ENCODE data around the gene ALDH3B2.
"Not testable (repeated sequence)": the region's sequence is repeated elsewhere in the genome, so short reads cannot be mapped to it uniquely, and the experiment has no call there.

The ALDH3B2 gene, protein sequence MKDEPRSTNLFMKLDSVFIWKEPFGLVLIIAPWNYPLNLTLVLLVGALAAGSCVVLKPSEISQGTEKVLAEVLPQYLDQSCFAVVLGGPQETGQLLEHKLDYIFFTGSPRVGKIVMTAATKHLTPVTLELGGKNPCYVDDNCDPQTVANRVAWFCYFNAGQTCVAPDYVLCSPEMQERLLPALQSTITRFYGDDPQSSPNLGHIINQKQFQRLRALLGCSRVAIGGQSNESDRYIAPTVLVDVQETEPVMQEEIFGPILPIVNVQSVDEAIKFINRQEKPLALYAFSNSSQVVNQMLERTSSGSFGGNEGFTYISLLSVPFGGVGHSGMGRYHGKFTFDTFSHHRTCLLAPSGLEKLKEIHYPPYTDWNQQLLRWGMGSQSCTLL

DNA sequence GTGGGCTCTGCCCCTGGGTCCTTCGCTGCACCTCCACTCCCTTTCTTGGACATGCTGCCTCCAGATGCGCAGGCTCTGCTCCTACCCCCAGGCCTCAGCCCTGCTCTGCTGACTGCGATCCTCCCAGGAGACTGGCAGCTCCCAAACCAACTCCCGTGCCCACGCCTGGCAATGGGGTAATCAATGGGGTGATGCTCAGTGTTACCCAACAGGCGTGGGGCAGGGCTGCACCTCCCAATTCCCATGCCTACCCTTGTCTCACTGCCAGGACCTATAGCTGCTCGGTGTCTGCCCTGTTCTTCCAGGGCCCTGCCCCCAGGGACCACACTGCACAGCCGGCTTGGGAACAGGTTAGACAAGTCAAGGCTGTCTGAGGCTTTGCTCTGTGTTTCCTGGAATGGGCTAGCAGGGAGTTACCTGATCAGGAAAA lies at the start of gene ALDH3B2:
TSS of gene ALDH3B2 (minus strand) at position 182 of the 430 bp plus-strand sequence. CDS start 7,688 bp downstream, outside the sequence.
- DNase-seq (ENCODE audit: low read depth in 2 of 2), result no peak

DNA sequence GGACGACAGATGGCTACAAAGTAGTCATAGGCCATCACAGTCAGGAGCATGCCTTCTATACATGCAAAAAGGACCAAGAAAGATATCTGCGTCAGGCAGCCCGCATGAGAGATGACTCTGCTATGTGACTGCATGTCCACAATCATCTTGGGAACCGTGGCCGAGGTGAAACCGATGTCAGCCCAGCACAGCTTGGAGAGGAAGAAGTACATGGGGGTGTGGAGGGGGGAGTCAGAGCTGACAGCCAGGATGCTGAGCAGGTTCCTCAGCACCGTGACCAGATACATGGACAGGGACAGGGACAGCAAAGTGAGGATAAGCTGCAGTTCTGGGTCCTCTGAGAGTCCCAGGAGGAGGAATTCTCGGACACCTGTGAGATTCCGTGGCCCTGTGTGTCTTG lies 48.6 kb upstream of the ALDH3B2 start:
- DNase-seq (ENCODE audit: low read depth in 2 of 2), result not testable (repeated sequence)

DNA sequence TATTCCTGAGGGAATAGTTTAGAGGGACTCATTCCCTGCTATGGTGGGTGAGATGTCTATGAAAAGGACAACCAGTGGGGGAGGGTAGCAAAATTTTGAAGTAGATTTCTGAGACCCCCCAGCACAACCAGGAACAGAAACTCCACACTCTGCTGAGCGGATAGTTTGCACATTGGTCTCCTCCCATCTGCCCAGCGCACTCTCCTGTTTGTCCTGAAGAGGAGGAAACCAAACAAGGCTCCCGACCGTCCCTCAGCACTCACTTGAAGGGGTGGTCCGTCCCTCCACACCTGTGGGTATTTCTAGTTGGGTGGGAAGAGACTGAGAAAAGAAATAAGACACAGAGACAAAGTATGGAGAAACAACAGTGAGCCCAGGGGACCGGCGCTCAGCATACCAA lies 41.8 kb upstream of the ALDH3B2 start:
- DNase-seq (ENCODE audit: low read depth in 2 of 2), result not testable (repeated sequence)

DNA sequence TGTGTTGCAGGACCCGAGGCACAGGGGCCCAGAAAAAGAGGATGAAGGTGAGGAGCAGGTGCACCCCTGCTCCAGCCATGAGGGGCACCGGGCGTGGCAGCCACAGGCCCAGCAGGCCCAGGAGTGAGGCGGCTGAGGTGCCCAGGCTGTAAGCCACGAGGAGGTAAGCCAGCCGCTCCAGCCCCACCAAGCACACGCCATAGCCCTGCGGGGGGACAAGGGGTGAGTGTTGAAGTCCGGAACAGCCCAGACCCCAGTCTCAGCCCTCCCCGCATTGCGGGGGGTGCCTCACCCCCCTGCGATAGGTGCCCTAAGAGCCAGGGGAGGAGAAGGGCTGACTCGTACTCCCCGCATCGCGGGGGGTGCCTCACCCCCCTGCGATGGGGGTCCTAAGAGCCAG lies 41.4 kb upstream of the ALDH3B2 start:
- DNase-seq (ENCODE audit: low read depth in 2 of 2), result not testable (repeated sequence)

DNA sequence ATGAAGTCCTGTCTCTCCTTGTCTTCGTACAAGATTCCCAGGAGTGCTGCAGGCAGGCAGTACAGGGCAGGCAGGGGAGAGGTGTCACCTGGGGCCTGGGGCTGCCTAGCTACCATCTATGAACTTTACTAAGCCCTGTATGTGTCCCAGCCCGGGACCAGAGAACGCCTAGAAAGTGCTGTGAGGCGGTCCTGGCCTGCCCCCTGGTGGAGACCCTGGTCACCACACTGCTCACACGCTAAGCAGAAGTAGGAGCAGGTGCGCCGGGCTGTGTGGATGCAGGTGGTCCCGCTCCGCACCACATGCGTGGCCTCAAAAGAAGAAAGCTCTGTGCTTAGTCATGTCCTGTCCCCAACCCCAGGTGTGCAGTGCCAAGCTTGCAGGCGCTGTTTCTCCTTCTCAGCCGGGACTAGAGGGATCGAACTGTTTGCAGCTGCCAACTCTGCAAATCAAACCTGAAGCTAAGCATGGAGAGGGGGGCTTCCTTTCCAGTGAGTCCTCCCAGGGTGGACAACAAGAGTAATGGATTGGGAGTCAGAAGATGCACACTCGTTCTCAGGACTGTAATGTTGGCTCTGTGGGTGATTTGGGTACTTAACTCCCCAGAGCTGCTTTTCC lies 39.6 kb upstream of the ALDH3B2 start:
- DNase-seq (ENCODE audit: low read depth in 2 of 2), result peak in 1 of 2 donors; percentile 26

DNA sequence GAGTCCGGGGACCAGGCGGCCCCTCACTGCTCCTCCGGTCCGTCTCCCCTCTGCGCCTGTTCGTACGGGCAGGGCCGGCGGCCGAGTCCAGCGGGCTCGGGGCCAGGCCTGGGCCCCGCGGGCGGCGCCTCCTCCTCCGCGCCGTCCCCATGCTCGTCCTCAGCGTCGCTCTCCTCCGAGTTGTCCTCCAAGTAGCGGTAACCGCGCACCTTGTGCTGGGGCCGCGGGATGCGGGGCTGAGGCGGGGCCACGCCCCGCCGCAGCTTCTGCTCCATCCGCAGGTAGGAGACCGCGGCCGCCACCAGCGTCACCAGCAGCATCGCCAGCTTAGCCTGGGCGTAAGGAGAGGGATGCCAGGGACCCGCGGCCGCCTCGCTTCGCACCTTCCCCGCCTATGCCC lies 37.3 kb upstream of the ALDH3B2 start:
- not testable (repeated sequence) for DNase-seq (ENCODE audit: low read depth in 2 of 2)

DNA sequence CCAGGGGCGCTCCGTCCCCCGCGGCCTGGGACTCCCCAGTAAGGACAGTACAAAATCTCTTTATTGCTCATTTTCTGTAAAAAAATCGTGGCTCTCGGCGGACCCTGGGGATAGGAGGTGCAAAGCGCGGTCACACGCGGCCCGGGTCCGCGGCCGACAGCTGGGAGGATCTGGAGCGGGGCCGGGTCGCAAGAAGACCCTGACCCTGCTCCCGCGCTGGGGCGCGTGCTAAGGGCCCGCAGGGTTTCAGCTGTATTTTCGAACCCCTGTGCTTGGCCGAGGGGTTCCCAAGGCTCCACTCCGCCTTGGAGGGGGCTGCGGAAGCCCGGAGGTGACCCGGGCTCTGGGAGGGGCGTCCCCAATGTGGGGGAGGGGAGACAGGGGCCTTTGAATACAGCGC lies 36.8 kb upstream of the ALDH3B2 start:
- not testable (repeated sequence) for DNase-seq (ENCODE audit: low read depth in 2 of 2)

DNA sequence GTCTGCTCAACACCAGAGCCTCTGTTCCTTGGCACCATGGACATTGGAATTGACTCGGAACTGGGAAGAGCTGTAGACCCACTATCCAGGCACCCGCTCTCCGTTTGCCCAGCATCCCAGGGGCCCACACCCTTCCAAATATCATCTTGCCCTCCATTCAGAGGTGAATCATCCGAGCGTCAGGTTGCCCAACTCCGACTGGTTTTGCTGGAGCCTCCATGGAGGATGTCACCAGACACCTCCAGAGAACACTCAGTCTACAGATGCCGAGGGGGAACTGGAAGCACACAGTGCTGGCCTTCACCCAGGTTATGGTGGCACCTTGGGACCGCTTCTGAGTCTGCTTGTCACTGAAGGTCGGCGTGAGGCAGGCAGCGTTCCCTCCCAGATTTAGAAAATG lies 35.4 kb upstream of the ALDH3B2 start:
- DNase-seq (ENCODE audit: low read depth in 2 of 2), result not testable (repeated sequence)

DNA sequence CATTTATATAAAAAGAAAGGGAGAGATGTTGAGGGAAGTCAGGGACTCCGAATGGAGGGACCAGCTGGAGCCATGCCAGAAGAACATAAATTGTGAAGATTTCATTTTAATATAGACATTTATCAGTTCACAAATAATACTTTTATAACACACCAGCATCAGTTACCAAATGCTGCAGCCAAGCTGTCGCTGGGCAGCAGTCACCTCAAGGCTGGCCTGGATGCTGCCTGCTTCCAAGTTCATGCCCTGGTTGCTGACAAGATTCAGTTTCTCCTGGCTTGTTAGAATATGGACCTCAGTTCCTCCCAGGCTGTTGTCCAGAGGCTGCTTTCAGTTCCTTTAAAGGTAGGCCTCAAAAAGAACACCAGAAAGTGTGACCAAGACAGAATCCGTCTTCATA lies 30.8 kb upstream of the ALDH3B2 start:
- no peak for DNase-seq (ENCODE audit: low read depth in 2 of 2)

DNA sequence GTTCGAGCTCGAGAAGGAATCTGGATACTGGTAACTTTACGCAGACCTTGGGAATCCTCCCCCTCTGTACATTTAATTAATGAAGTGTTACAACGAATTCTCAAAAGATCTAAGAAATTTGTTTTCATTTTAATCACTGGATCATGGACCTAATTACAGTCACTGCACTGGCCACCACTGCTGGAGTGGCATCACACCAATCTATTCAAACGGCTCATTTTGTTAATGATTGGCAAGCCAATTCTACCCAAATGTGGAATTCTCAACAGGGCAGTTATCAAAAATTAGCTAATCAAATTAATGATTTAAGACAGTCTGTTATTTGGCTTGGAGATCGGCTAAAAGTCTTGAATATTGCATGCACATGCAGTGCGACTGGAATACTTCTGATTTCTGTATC lies 30.1 kb upstream of the ALDH3B2 start:
- no peak for DNase-seq (ENCODE audit: low read depth in 2 of 2)

DNA sequence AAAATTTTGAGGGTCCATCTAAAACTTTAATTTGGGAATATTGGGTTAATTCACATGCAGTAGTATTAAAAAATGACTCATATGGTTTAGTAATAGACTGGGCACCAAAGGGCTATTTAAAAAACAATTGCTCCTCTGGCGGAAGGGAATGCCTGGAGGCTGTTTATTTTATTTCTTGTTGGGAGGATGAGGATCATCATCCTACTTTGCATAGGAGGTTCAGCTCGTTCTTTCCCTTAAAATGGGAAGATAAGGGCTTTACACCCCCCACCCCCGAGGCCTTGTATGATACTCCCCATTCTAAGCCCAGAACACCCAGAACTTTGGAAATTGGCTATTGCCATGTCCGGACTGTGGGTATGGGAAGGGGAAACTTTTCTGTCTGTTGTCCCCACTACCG lies 29.3 kb upstream of the ALDH3B2 start:
- DNase-seq (ENCODE audit: low read depth in 2 of 2), result not testable (repeated sequence)

DNA sequence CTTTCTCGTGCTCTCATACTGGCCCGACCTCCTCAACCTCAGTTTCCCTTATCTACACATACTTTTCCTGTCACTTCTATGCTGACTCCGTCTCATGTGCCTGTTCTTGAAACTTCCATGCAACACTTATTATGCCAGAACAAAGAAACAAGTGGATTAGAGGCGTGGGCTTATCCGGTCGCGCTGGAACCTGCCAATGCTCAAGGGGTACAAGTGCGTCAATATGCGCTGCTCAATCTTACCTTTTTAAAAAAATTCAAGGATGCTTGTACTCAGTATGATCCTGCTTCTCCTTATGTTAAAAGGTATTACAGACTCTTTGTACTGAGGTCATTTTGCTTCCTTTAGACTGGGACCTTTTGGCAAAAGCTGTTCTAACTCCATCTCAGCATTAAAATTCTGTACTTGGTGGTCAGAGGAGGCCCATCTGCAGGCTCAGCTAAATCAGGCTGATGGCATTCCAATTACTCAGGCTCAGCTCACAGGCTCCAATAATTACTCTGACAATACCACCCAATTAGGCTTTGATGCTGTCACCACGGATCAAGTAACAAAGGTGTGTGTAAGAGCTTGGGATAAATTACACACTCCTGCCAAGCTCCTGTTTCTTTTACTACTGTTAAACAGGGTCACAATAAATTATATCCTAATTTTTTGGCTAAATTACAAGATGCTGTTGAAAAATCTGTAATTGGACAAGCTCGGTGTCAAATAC lies 26.3 kb upstream of the ALDH3B2 start:
- no peak for DNase-seq (ENCODE audit: low read depth in 2 of 2)

DNA sequence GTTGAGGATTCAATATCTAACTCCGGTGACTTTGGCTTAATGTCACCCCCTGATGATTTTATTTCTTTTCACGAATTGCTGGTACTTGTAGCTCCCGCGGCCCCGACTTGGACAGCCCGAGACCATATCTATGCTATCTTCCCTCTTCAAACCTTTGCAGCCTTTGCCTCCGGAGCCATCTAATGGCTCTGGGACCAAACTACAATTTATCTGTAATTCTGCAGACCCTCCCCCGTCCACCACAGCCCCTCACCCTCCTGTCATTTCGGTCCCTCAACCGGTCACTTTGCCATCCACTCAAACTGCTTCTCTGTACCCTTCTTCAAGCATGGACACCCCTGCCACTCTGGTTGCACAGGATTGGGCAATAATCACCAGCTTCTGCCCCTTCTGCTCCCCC lies 25.7 kb upstream of the ALDH3B2 start:
- no peak for DNase-seq (ENCODE audit: low read depth in 2 of 2)

DNA sequence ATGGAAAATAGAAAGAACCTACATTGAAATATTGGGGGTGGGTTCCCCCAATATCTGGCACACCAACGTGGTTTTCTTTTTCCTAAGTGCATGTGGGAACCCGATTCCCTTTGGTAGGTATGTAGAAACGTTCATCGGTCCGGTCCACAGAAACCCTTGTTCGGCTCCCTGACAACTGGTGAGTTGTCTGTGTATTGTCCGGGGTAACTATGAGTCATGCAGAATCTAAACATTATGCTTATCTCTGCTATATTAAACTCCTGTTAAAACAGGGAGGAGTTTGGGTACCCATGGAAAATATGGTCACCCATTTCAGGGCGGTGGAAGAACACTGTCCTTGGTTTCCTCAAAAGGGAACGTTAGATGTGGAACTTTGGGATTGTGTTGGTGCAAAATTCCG lies 25.1 kb upstream of the ALDH3B2 start:
- DNase-seq (ENCODE audit: low read depth in 2 of 2), result no peak

DNA sequence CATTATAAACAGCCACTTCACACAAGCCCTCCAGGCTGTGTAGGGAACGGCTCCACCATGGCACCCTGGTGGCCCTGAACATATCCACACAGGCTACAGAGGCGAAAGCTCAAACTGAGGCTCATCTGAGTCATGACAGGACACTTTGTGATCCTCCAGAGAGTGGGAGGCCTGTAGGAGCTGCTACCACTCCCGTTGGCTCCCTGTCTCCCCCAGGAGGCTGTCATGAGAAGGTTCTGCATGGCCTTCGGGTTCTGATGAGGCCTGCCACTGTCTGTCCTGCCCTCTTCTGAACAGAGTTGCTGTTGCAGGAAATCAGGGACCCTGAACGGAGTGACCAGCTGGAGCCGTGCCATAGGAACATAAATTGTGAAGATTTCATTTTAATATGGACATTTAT lies 23.8 kb upstream of the ALDH3B2 start:
- DNase-seq (ENCODE audit: low read depth in 2 of 2), result no peak

DNA sequence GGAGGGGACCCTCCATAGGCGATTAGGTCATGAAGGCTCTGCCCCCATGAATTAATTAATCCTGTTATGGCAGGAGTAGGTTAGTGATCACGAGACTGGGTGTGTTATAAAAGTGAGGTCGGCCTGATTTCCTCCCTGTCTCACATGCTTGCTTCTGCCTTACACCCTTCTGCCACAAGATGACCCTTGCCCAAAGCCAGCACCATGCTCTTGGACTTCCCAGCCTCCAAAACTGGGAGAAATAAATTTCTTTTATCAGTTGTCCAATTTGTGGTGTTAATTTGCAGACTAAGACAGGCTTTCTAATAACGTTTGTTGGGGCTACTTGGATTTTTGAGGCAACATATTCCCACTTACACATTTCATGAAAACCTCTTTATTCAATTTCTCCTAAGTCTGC lies 23.4 kb upstream of the ALDH3B2 start:
- DNase-seq (ENCODE audit: low read depth in 2 of 2), result no peak

DNA sequence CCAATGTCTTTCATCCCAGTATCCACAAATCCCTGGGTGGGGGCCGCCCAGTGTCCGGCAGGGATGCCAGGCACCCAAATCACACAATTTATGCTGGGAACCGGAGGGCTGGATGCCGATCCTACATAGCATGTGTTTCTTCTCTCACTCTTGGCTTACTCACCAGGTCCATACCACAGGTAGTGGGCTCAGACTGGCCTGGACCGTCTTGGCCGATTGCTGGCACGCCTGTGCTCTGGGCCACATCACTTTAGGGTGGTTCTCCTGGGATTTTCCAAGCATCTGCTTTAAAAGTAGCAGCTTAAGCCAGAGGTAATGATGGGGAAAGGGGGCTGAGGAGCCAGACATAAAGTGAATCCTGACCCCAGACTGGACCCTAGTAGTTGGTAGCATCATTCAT lies 22.6 kb upstream of the ALDH3B2 start:
- no peak for DNase-seq (ENCODE audit: low read depth in 2 of 2)

DNA sequence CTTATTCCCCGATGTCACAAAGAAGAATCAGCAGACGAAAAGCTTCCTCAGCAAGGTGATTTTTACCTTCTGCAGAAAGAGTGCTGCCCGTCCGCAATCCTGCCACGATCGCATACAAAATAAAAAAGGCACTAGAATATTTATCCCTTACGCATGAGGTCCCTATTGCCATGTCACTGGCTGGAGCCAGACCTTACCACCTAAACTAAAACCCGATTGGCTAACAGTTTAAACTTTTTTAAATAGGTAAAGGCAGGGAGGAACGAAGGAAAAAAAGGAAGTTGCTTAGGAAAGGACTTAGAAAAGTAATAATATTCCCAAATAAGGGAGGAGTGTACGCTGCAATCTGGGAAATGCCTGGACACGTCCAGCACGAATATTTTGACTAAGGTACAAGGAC lies 21.2 kb upstream of the ALDH3B2 start:
- no peak for DNase-seq (ENCODE audit: low read depth in 2 of 2)

DNA sequence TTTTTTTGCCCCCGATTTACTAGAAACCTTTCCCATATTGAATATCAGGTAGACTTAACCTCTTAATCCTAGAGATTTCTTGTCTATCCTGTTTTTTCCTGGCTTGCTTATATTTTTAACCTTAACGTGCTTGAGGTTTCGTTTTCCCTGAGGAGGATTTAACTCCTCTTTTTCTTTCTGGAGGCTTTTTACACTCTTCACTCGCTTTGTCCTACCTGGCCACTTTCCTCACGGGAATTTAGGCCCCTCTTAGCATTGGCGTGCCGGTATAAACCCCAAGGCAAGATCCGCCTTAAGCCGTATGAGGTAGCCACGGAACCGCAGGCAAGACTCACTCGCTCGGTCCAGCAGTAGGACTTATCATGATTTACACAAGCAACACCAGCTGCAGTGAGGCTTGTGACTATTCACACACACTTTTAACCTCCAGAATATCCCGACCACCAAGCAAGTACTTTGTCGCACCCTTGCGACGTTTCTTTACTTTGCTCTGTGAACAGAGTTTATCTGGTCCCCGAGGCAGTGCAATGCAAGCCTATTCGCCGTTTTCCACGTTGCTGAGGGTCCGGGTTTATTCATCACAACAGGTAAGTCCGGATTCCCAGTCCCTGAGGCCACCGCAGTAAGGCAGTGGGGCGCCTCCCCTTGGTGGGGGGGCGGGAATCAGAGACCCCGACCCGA lies 20.6 kb upstream of the ALDH3B2 start:
- no peak for DNase-seq (ENCODE audit: low read depth in 2 of 2)

DNA sequence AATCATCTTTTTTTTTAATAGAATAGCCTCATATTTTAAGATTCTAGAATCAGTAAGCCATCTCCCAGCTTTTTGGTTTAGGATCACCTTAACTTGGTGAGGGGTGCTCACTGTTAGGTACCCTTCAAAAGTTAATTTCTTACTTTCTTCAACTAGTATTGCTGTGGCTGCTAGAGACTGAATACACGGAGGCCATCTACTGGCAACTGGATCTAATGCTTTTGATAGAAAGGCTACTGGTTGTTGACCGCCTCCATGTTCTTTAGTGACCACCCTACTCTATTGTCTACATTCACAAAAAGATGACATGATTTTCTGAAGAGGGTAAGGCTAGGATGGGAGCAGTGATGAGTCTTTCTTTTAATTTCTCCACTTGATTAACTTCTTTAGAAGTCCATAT lies 16.7 kb upstream of the ALDH3B2 start:
- no peak for DNase-seq (ENCODE audit: low read depth in 2 of 2)

DNA sequence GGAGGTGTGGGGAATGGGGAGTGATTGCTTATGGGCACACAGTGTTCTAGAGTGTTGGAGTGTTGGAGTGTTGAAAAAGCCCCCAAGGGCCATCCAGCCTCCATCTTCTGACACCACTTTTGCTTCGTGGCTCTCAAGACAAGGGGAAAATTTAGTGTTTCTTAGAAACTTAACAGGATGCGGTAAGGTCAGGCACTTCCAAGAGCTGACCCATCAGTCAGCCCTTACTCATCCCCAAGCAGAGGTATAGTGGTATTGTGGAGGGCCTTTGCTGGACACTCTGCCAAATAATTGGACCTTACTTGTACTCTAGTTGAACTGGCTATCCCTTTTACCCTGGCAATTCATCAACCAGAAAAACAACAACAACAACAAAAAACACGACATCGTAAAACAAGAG lies 14.8 kb upstream of the ALDH3B2 start:
- DNase-seq (ENCODE audit: low read depth in 2 of 2), result no peak

DNA sequence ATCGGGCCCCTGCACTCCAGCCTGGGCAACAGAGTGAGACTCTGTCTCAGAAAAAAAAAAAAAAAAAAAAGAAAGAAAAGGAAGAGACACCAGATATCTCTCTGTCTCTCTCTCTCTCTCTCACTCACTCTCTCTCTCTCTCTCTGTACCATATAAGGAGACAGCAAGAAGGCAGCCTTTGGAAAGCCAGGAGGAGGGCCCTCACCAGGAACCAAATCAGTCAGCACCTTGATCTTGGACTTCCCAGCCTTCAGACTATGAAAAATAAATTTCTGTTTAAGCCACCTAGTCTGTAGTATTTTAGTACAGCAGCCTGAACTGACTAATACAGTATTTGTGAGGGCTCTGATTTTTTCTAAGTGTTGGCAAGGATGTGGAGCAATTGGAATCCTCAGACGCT lies 13.6 kb upstream of the ALDH3B2 start:
- no peak for DNase-seq (ENCODE audit: low read depth in 2 of 2)
